ENCODE results near the gene M1AP.
A peak's percentile ranks its signal among the peaks of the same experiment; 100 is the strongest.

DNA sequence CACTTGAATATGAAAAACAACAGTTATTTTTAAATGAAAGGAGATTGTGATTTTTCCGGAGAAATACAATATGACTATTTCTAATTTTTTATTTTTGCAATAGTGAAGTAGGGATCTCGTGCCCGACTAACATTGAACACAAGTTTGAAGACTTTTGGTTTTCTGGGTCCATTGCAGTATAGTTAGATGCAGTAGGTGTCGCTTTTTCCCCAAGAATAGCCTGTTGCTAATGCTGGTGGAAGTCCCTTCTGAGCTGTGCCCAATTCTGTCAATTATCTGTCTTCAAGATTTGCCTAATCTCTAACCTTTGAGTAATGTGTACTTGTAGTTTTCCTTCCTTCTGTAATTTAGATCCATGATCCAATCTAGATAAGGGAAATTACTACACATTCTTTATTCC, 42.4 kb upstream of the M1AP start:
- TF ChIP-seq EZH2 (IDR thresholded peaks at IDR 0.05; ENCODE audit: low read length, missing control alignments): no peak
- TF ChIP-seq, protein P1, sequence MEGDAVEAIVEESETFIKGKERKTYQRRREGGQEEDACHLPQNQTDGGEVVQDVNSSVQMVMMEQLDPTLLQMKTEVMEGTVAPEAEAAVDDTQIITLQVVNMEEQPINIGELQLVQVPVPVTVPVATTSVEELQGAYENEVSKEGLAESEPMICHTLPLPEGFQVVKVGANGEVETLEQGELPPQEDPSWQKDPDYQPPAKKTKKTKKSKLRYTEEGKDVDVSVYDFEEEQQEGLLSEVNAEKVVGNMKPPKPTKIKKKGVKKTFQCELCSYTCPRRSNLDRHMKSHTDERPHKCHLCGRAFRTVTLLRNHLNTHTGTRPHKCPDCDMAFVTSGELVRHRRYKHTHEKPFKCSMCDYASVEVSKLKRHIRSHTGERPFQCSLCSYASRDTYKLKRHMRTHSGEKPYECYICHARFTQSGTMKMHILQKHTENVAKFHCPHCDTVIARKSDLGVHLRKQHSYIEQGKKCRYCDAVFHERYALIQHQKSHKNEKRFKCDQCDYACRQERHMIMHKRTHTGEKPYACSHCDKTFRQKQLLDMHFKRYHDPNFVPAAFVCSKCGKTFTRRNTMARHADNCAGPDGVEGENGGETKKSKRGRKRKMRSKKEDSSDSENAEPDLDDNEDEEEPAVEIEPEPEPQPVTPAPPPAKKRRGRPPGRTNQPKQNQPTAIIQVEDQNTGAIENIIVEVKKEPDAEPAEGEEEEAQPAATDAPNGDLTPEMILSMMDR (conservative IDR thresholded peaks at IDR 0.05 in 1 of 2, IDR thresholded peaks at IDR 0.05 in 1 of 2; ENCODE audit: low read depth in 1 of 2, low read length in 2 of 2): peak; percentile 88 to 91

All from fibroblast of lung (primary cell).